Hematopoietic multipotent progenitor cell treated with erythropoietin and hydrocortisone succinate and interleukin-3 and kit ligand, for 17 days (in vitro differentiated cells): ENCODE results near the gene CLDND2.

Source experiments
- DNase-seq: peaks from one replicate; pipeline ENCODE4 v3.0.0-alpha.2; 2015; ENCODE audit warnings: low spot score

The CLDND2 gene

GRCh38 chr19:51382004-51382403 lies 13.2 kb upstream of the CLDND2 start:
- DNase-seq = no peak

- no peak for DNase-seq
These were observed 11.6 kb upstream of the CLDND2 start for GRCh38 chr19:51380379-51380778.

GRCh38 chr19:51377422-51377821 lies 8.6 kb upstream of the CLDND2 start:
- DNase-seq = no peak

GRCh38 chr19:51375504-51376221 lies 6.9 kb upstream of the CLDND2 start:
- no peak for DNase-seq

GRCh38 chr19:51372649-51373504 lies 4.1 kb upstream of the CLDND2 start, which contains the start of gene NKG7:
NKG7 (minus strand) TSS chr19:51372654; CDS start chr19:51372535, 119 bp downstream.
- no peak for DNase-seq

DNA sequence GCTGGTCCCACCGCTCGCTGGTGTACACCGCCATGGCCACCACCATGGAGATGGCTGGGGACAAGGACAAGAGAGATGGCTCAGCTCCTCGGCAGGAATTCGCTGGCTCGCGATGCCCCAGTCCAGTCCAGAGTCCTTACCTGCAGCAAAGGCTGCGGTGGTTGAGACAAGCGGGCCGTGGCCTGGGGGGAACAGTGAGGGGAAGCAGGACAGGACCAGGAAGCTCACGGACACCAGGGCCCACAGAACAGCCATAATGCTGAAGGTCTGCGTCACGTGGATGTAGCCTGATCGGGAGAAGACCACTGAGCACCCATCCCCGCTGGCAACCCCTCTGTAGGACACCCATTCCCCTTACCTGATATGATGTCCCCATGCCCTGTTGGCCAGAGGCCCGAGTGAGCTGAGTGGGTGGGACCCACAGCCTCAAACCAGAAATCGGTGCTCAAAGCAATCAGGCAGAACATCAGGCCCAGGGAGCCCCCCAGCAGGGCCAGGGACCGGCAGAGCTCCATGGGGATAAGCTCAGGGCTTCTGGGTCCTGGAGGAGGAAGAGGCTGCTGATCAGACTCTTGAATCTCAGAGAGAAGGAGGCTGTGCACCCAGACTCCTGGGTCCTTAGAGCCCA lies 3.3 kb upstream of the CLDND2 start:
- DNase-seq = no peak

GRCh38 chr19:51371186-51371690 lies 2.4 kb upstream of the CLDND2 start:
- DNase-seq = no peak

DNA sequence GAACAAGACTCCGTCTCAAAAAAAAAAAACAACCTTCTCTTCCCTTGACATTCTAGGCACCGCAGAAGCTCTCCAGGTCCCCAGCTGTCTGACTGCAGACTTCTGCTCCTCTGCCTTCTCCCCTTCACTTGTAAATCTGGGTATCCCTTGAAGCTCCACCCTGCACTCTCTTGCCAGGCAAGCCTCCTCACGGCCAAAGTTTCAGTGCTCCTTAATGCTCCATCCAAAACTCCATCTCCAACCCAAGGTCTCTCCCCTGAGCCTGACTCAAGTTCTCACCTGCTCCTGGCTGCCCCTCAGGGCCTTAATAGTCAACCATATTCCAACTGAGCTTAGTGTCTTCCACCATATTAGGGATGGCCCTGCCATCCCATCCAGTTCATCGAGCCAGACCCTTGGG lies 1.4 kb upstream of the CLDND2 start:
- no peak for DNase-seq

- DNase-seq = peak; percentile 93
These were observed 1.0 kb downstream of the CLDND2 start for GRCh38 chr19:51367565-51368365.

- no peak for DNase-seq
These were observed 1.6 kb downstream of the CLDND2 start for GRCh38 chr19:51367255-51367564.

- DNase-seq = peak; percentile 94
These were observed 2.2 kb downstream of the CLDND2 start for GRCh38 chr19:51366389-51367254.

GRCh38 chr19:51365965-51366388 lies 2.8 kb downstream of the CLDND2 start, which contains the start of gene ETFB:
ETFB (minus strand) TSS chr19:51366388; CDS start chr19:51366326, 62 bp downstream.
- DNase-seq = no peak

GRCh38 chr19:51365211-51365964 lies 3.4 kb downstream of the CLDND2 start:
- DNase-seq = peak; percentile 55

DNA sequence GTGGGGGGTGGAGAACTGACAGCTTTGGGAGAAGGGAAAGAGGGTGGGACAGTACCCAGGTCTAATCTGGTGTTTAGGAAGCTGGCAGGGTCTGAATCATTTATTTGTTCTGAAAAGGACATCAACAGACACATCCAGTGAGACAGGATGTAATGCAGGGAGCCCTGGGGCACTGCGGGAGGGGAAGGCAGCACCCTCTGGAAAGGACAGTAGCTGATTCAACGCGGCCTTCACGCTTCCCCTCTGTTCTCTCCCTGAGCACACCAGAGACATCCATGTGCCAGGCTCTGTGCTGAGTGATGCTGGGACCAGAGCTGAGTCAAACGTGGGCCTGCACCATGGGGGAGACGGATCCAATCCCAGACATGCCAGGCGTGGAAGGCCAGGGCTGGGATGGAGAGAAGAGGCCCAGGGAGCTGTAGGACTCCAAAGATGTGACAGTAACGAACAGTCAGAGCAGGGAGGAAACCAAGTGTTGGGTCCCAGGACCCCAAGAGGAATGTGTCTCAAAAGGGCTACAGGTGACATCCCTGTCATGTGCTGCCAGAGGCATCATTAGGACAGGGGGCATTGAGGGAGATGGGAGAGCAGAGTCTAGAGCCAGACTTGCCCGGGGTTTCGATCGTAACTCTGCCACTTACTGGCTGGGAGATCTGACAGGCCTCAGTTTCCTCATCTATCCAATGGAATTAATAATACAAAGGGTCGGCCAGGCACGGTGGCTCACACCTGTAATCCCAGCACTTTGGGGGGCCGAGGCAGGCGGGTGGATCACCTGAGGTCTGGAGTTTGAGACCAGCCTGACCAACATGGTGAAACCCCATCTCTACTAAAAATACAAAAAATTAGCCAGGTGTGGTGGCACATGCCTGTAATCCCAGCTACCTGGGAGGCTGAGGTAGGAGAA lies 4.3 kb downstream of the CLDND2 start:
- no peak for DNase-seq

GRCh38 chr19:51361239-51361638 lies 7.6 kb downstream of the CLDND2 start:
- no peak for DNase-seq

DNA sequence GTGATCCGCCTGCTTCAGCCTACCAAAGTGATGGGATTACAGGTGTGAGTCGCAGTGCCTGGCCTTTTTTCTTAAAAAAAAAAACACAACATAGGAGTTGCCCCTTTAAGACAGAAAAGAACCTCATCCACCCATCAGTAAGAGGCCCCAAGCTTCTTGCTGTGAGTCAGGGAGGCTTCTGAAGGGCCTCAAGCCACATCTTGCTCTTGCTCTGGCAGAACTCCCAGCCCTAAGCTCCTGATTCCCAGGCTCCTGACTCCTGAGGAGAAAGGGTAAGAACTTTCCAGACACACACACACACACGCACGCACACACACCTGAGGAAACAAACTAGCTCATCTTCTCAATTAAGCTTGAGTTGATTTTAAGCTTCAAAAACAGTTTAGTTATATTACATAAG lies 9.5 kb downstream of the CLDND2 start:
- no peak for DNase-seq

DNA sequence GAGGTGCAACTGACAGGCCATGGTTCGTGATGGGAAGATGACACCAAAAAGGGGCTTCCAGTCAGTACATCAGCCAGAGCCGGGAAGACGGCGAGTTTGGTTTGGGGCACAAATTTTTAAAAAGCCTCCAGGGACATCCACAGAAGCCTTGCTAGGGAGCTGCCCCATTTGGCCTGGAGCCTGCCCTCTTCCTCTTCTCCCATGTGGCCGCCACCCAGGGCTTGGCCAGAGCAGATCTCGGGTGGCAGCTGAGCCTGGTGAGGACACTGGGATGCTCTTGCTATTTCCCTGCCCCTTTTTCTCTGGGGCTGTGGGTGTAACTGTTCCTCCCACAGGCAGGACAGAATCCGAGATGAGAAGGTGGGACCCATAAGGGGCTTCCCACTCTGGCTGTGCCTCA lies 10.9 kb downstream of the CLDND2 start:
- DNase-seq = no peak

- no peak for DNase-seq
These were observed 12.5 kb downstream of the CLDND2 start for GRCh38 chr19:51356159-51356801.
